Measurements from ENCODE around the gene RAET1E. TPM values are rescaled to one million over a fixed set of nuclear protein-coding genes. Genes with fewer than 3 reads are reported as not detected.

RAET1E gene
- total and polyA plus RNA-seq, 9 of the 15 experiments (the other 6 are each of a cell fraction or from before 2014, with no cell fraction given): not detected

DNA sequence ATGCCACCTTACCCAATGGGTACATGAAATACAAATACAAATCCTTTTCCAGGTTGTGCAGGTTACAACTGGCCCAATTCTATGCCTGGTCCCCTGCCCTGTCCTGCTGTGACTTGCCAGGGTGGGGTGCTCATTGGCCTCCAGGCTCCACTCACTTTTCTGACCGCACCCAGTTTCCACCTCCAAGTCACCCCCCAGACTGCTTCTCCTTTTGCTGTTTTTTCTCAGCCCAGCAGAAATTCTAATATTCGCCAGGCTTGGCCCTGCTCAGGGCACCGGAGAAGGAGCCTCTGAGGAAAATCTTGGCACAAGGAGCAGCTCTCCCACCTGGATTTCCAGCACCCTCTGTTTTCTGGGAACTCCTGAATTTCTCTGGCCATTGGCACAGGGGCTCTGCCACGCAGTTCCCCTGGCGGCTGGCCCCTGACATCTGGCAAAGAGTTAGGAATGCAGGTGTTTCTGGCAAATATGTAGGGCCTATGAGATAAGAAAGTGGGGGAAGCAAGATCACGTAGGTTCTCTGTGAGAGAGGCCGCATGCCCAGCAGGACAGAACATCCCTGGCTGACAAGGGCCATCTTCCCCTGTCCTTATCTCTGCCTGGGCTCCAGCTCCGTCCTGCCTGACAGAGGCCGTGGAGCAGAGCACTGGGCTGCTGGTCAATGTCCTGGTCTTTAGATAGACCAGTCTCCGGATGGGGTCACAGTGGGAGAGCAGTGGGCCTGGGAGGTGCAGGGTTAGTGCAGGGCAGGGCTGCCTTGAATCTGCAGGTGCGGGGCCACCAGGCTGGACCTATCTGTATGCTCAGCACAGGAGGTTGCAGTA is 2.9 kb upstream of the RAET1E start (continued):
- TF ChIP-seq, protein P1, sequence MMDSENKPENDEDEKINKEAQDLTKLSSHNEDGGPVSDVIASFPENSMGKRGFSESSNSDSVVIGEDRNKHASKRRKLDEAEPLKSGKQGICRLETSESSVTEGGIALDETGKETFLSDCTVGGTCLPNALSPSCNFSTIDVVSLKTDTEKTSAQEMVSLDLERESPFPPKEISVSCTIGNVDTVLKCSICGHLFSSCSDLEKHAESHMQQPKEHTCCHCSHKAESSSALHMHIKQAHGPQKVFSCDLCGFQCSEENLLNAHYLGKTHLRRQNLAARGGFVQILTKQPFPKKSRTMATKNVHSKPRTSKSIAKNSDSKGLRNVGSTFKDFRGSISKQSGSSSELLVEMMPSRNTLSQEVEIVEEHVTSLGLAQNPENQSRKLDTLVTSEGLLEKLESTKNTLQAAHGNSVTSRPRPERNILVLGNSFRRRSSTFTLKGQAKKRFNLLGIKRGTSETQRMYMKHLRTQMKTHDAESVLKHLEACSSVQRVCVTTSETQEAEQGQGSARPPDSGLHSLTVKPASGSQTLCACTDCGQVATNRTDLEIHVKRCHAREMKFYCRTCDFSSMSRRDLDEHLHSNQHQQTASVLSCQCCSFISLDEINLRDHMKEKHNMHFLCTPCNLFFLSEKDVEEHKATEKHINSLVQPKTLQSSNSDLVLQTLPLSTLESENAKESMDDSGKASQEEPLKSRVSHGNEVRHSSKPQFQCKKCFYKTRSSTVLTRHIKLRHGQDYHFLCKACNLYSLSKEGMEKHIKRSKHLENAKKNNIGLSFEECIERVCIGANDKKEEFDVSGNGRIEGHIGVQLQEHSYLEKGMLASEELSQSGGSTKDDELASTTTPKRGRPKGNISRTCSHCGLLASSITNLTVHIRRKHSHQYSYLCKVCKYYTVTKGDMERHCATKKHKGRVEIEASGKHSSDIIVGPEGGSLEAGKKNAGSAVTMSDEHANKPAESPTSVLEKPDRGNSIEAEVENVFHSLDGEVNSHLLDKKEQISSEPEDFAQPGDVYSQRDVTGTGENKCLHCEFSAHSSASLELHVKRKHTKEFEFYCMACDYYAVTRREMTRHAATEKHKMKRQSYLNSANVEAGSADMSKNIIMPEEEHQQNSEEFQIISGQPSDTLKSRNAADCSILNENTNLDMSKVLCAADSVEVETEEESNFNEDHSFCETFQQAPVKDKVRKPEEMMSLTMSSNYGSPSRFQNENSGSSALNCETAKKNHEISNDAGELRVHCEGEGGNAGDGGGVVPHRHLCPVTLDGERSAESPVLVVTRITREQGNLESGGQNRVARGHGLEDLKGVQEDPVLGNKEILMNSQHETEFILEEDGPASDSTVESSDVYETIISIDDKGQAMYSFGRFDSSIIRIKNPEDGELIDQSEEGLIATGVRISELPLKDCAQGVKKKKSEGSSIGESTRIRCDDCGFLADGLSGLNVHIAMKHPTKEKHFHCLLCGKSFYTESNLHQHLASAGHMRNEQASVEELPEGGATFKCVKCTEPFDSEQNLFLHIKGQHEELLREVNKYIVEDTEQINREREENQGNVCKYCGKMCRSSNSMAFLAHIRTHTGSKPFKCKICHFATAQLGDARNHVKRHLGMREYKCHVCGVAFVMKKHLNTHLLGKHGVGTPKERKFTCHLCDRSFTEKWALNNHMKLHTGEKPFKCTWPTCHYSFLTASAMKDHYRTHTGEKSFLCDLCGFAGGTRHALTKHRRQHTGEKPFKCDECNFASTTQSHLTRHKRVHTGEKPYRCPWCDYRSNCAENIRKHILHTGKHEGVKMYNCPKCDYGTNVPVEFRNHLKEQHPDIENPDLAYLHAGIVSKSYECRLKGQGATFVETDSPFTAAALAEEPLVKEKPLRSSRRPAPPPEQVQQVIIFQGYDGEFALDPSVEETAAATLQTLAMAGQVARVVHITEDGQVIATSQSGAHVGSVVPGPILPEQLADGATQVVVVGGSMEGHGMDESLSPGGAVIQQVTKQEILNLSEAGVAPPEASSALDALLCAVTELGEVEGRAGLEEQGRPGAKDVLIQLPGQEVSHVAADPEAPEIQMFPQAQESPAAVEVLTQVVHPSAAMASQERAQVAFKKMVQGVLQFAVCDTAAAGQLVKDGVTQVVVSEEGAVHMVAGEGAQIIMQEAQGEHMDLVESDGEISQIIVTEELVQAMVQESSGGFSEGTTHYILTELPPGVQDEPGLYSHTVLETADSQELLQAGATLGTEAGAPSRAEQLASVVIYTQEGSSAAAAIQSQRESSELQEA (IDR thresholded peaks at IDR 0.05; ENCODE audit: low read depth): no peak
- no peak for TF ChIP-seq KAT7 (CRISPR knock-in tag; IDR thresholded peaks at IDR 0.05; ENCODE audit: borderline replicate concordance)
- no peak for TF ChIP-seq MAZ (CRISPR knock-in tag; conservative IDR thresholded peaks at IDR 0.05 in 1 of 2, IDR thresholded peaks at IDR 0.05 in 1 of 2)

Measured in K562 (cell line).